SK-N-SH (cell line): ENCODE data around the gene DONSON. TPM values are rescaled to one million over a fixed set of nuclear protein-coding genes. Genes with fewer than 3 reads are reported as not detected.
A peak's percentile ranks its signal among the peaks of the same experiment; 100 is the strongest.

ENCODE experiments used
- CTCF ChIA-PET: fragments of 300-600, 350-600 bp; formaldehyde crosslinking; extraction: SDS; loops from one replicate; lab custom pipeline; 2021; lab: Yijun Ruan, JAX
- POLR2A ChIA-PET: fragments of 350-600 bp; sonication (Branson Sonifier 250); formaldehyde crosslinking; extraction: SDS; loops from one replicate; lab custom pipeline; 2020; ENCODE audit warnings: antibody characterized with exemption, inconsistent platforms; lab: Yijun Ruan, JAX
- DNase-seq: peaks from one replicate; pipeline ENCODE4 v3.0.0; 2012
- H2AFZ ChIP-seq: fragments of 200-600 bp; sonication (generic); 2 replicates; pipeline ENCODE4 v1.8.1; 2016; ENCODE audit warnings: antibody characterized with exemption, mild to moderate bottlenecking, low read depth
- H3F3A ChIP-seq: fragments of 200-600 bp; sonication (generic); replicated peaks from 2 replicates; pipeline ENCODE3; 2016; ENCODE audit warnings: antibody characterized with exemption, mild to moderate bottlenecking; ENCODE audit not compliant: insufficient read depth
- H3K27ac ChIP-seq, 2 experiments: fragments of 200-500 bp in 1 of 2; fragments of 200-600 bp in 1 of 2; sonication (Bioruptor generic) in 1 of 2; sonication (generic), shearing (Covaris generic) in 1 of 2; 2 replicates each; pipeline versions ENCODE4 v1.5.1 to v1.6.1; 2014 to 2016; ENCODE audit warnings: low read depth in 2 of 2, inconsistent platforms in 1 of 2, low read length in 1 of 2, mild to moderate bottlenecking in 1 of 2, mixed read lengths in 1 of 2
- H3K27me3 ChIP-seq: fragments of 200-600 bp; sonication (generic), shearing (Covaris generic); 2 replicates; pipeline ENCODE4 v1.6.1; 2016; ENCODE audit warnings: mixed run types; ENCODE audit not compliant: insufficient read depth
- H3K36me3 ChIP-seq, 2 experiments: fragments of 200-500 bp in 1 of 2; fragments of 200-600 bp in 1 of 2; sonication (Bioruptor generic) in 1 of 2; sonication (generic) in 1 of 2; replicated peaks in 1 of 2; 2 replicates each; pipeline versions ENCODE3 to v1.5.1; 2014 to 2016; ENCODE audit warnings: low read length in 1 of 2, mild to moderate bottlenecking in 1 of 2; ENCODE audit not compliant: insufficient read depth in 2 of 2, control insufficient read depth in 1 of 2
- H3K4me1 ChIP-seq, 2 experiments: fragments of 200-500 bp in 1 of 2; fragments of 200-600 bp in 1 of 2; sonication (Bioruptor generic) in 1 of 2; sonication (generic), shearing (Covaris generic) in 1 of 2; 2 replicates each; pipeline versions ENCODE4 v1.5.1 to v1.6.1; 2014 to 2016; ENCODE audit warnings: low read depth in 1 of 2, low read length in 1 of 2, mixed run types in 1 of 2; ENCODE audit not compliant: insufficient read depth in 2 of 2, control insufficient read depth in 1 of 2
- H3K4me2 ChIP-seq: fragments of 200-600 bp; sonication (generic), shearing (Covaris generic); 2 replicates; pipeline ENCODE4 v1.6.1; 2017; ENCODE audit warnings: mixed run types
- H3K4me3 ChIP-seq, 2 experiments: fragments of 200-500 bp in 1 of 2; fragments of 200-600 bp in 1 of 2; sonication (Bioruptor generic) in 1 of 2; sonication (generic), shearing (Covaris generic) in 1 of 2; 2 replicates each; pipeline versions ENCODE4 v1.5.1 to v1.8.1; 2014 to 2016; ENCODE audit warnings: low read depth in 2 of 2, inconsistent platforms in 1 of 2, low read length in 1 of 2, mild to moderate bottlenecking in 1 of 2, mixed read lengths in 1 of 2, moderate library complexity in 1 of 2
- H3K79me2 ChIP-seq: fragments of 200-600 bp; sonication (generic); 2 replicates; pipeline ENCODE4 v1.8.1; 2017; ENCODE audit warnings: mild to moderate bottlenecking; ENCODE audit not compliant: insufficient read depth
- H3K9ac ChIP-seq: fragments of 200-600 bp; sonication (generic); 2 replicates; pipeline ENCODE4 v1.6.1; 2017; ENCODE audit warnings: mixed run types
- H3K9me2 ChIP-seq: fragments of 200-600 bp; sonication (generic); 2 replicates; pipeline ENCODE4 v1.6.1; 2017; ENCODE audit warnings: mixed run types
- H3K9me3 ChIP-seq: fragments of 200-600 bp; sonication (generic); 2 replicates; pipeline ENCODE4 v1.6.1; 2017; ENCODE audit warnings: mixed run types, mild to moderate bottlenecking, moderate library complexity
- H4K20me1 ChIP-seq: fragments of 200-600 bp; sonication (generic); 2 replicates; pipeline ENCODE4 v1.6.1; 2017; ENCODE audit warnings: mild to moderate bottlenecking, mixed run types; ENCODE audit not compliant: insufficient read depth
- CTCF ChIP-seq: fragments of 200-600 bp; sonication (generic); IDR thresholded peaks from 2 replicates; pipeline ENCODE4 v1.6.1; 2017; ENCODE audit warnings: antibody characterized with exemption, mild to moderate bottlenecking, moderate library complexity
- GABPA ChIP-seq: IDR thresholded peaks from 2 replicates; pipeline ENCODE4 v1.4.0; 2012; ENCODE audit warnings: low read depth, mild to moderate bottlenecking
- NRF1 ChIP-seq: IDR thresholded peaks from 2 replicates; pipeline ENCODE4 v1.6.1; 2012; ENCODE audit warnings: low read depth, mild to moderate bottlenecking, low read length
- POLR2AphosphoS5 ChIP-seq: IDR thresholded peaks from 2 replicates; pipeline ENCODE4 v1.6.1; 2012; ENCODE audit warnings: low read depth, low read length
- REST ChIP-seq: IDR thresholded peaks from 2 replicates; pipeline ENCODE4 v1.6.1; 2012; ENCODE audit warnings: mild to moderate bottlenecking, low read depth, low read length, moderate library complexity
- SIN3A ChIP-seq: IDR thresholded peaks from 2 replicates; pipeline ENCODE4 v1.6.1; 2012; ENCODE audit warnings: low read depth, mild to moderate bottlenecking, low read length, moderate library complexity, borderline replicate concordance
- TAF1 ChIP-seq: IDR thresholded peaks from 2 replicates; pipeline ENCODE4 v1.6.1; 2012; ENCODE audit warnings: low read depth, mild to moderate bottlenecking, low read length, moderate library complexity, borderline replicate concordance
- USF1 ChIP-seq: IDR thresholded peaks from 2 replicates; pipeline ENCODE4 v1.4.0; 2012; ENCODE audit warnings: low read depth, borderline replicate concordance
- USF2 ChIP-seq: fragments of 150-350 bp; IDR thresholded peaks from 2 replicates; pipeline ENCODE4 v1.6.1; 2017; ENCODE audit warnings: antibody characterized with exemption, low read length, low read depth, borderline replicate concordance
- YY1 ChIP-seq: IDR thresholded peaks from 2 replicates; pipeline ENCODE4 v1.4.0; 2012; ENCODE audit warnings: low read depth, mild to moderate bottlenecking
- WGBS: methylation state at CpG from one replicate; pipeline ENCODE4 v1.1.6; 2017; ENCODE audit warnings: low lambda C conversion rate; 5-methylcytosine and 5-hydroxymethylcytosine counted together
- polyA plus RNA-seq, 3 experiments: library from polyadenylated mRNA; depleted of rRNA; stranded (reverse); fragments of >200 nt; gene quantifications; 2 replicates each; pipeline ENCODE4 v1.2.3, GENCODE V29; 2012

Gene DONSON
- polyA plus RNA-seq, 1 of the 3 experiments (the other 2 are of a cell fraction): 17.3 TPM

- no peak for TF ChIP-seq CTCF
- TF ChIP-seq NRF1: no peak
- no peak for TF ChIP-seq USF2
- TF ChIP-seq REST: no peak
- peak; percentile 68 for TF ChIP-seq POLR2AphosphoS5
Measured at GRCh38 chr21:33541756-33542639, 46.5 kb downstream of the DONSON start, which contains the start of gene GART (continued).

- peaks cover 84% of the 10 kb centered on the region for H3K79me2 ChIP-seq
- 0 out of 2 replicates have a peak, but pooled peaks have one; percentile 35 for TF ChIP-seq GABPA
- no peak for TF ChIP-seq YY1
- TF ChIP-seq SIN3A: no peak
- no peak for TF ChIP-seq USF1
- no peak for TF ChIP-seq TAF1
- TF ChIP-seq, all 33 proteins: peak for 1
- Histone ChIP-seq H3F3A (peaks cover 31% of the 10 kb centered on the region), H3K27me3 (no peaks in the 10 kb centered on the region), H3K27ac (peak overlapping the region; percentile 99), H3K4me3 (peak overlapping the region; percentile 78), H3K36me3 (peaks cover 29 to 31% of the 10 kb centered on the region in 2 experiments), H2AFZ (peak overlapping the region; percentile 67), H3K9ac (peak overlapping the region; percentile 97), H3K9me2 (no peaks in the 10 kb centered on the region), H3K9me3 (no peaks in the 10 kb centered on the region), H4K20me1 (peaks cover 29% of the 10 kb centered on the region), H3K4me2 (peak overlapping the region; percentile 98), H3K4me1 (peaks cover 8 to 10% of the 10 kb centered on the region in 2 experiments; a peak in 3 of 4 replicates)
- 5% methylated on average over 19 of the region's 19 CpGs for WGBS
- POLR2A ChIA-PET: interaction anchor here (2.0 kb wide), 1 partner anchor 10 kb away, joined by 5 read pairs; no protein-coding TSS in a partner anchor
- CTCF ChIA-PET: no interaction called here
- DNase-seq: no peak
Measured at GRCh38 chr21:33541105-33541711, 47.3 kb downstream of the DONSON start.
